Osteocyte (in vitro differentiated cells): ENCODE results near the gene VOPP1. TPM values are rescaled to one million over a fixed set of nuclear protein-coding genes. Genes with fewer than 3 reads are reported as not detected.

Experiments used
- DNase-seq: peaks from one replicate; pipeline ENCODE4 v3.0.0; 2021; ENCODE audit warnings: mixed read lengths; ENCODE audit not compliant: unreplicated experiment; ENCODE audit errors: extremely low spot score
- H3K27ac Mint-ChIP-seq: one replicate; pipeline ENCODE4 v1.8.0; 2021; ENCODE audit warnings: mild to moderate bottlenecking, mixed read lengths; ENCODE audit not compliant: unreplicated experiment
- H3K27me3 Mint-ChIP-seq: one replicate; pipeline ENCODE4 v1.8.0; 2021; ENCODE audit warnings: mixed read lengths; ENCODE audit not compliant: unreplicated experiment
- H3K36me3 Mint-ChIP-seq: one replicate; pipeline ENCODE4 v1.8.0; 2021; ENCODE audit warnings: mixed read lengths; ENCODE audit not compliant: unreplicated experiment
- H3K4me1 Mint-ChIP-seq: one replicate; pipeline ENCODE4 v1.8.0; 2021; ENCODE audit warnings: mixed read lengths; ENCODE audit not compliant: unreplicated experiment
- H3K4me3 Mint-ChIP-seq: one replicate; pipeline ENCODE4 v1.8.0; 2021; ENCODE audit warnings: mild to moderate bottlenecking, moderate library complexity, mixed read lengths; ENCODE audit not compliant: unreplicated experiment
- H3K9me3 Mint-ChIP-seq: one replicate; pipeline ENCODE4 v1.8.0; 2021; ENCODE audit warnings: mixed read lengths; ENCODE audit not compliant: unreplicated experiment
- total RNA-seq: library from RNA; stranded (reverse); gene quantifications from 2 replicates; pipeline ENCODE4 v1.2.1, GENCODE V29; 2021
- TF ChIP-seq, protein P1 (sequence below): fragments of 200-600 bp; sonication (generic); IDR thresholded peaks from 2 replicates; pipeline ENCODE4 v1.5.0; 2021; ENCODE audit warnings: antibody characterized with exemption, mild to moderate bottlenecking, moderate library complexity

VOPP1 gene
- total RNA-seq, 1 donor from 2014 or later = 86.6 TPM

DNA sequence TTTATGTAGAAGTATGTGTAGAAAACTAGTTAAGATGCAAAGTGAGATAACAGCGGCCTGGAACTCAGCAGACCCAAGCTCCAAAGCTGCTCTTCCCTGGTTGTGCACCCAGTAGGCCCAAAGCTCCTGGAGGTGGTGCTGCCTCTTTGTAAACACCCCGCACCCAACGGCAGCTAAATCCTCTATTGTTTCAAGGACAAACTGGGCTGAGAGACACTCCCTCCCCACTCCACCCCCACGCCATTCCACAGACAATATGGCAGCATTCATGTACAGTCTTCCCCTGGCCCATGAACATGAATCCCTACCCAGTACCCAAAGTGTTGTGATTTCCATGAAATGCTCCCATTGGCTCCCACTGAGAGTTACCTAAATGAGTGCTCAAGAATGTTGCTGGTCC is 73.5 kb downstream of the VOPP1 start:
- peaks cover 16% of the 10 kb centered on the region for H3K36me3 Mint-ChIP-seq
- DNase-seq = no peak
- H3K4me1 Mint-ChIP-seq = no peaks in the 10 kb centered on the region
- no peaks in the 10 kb centered on the region for H3K27me3 Mint-ChIP-seq
- no peak overlapping the region for H3K4me3 Mint-ChIP-seq
- H3K9me3 Mint-ChIP-seq = no peaks in the 10 kb centered on the region
- H3K27ac Mint-ChIP-seq = no peak overlapping the region
- TF ChIP-seq, protein P1, sequence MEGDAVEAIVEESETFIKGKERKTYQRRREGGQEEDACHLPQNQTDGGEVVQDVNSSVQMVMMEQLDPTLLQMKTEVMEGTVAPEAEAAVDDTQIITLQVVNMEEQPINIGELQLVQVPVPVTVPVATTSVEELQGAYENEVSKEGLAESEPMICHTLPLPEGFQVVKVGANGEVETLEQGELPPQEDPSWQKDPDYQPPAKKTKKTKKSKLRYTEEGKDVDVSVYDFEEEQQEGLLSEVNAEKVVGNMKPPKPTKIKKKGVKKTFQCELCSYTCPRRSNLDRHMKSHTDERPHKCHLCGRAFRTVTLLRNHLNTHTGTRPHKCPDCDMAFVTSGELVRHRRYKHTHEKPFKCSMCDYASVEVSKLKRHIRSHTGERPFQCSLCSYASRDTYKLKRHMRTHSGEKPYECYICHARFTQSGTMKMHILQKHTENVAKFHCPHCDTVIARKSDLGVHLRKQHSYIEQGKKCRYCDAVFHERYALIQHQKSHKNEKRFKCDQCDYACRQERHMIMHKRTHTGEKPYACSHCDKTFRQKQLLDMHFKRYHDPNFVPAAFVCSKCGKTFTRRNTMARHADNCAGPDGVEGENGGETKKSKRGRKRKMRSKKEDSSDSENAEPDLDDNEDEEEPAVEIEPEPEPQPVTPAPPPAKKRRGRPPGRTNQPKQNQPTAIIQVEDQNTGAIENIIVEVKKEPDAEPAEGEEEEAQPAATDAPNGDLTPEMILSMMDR = no peak

DNA sequence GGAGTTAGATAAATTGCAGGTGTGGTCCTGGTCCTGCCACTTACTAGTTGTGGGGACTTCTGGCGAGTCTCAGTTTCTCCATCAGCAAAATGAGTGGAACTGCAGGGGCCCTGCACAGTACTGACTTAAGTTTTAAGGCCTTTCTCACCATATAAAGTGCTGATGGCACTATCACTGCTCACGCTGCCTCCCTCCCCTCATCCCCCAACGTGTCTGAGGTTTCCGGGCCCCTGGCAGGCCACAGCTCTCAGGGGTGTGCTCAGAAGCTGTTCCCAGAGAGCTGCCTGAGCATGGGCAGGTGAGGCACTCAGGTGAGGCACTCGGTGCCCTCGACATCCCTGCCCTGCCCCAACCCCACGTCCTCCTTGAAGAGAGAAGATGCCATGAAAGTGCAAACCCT is 74.2 kb downstream of the VOPP1 start:
- TF ChIP-seq, protein P1 = no peak
- H3K27me3 Mint-ChIP-seq = no peaks in the 10 kb centered on the region
- H3K4me1 Mint-ChIP-seq = no peaks in the 10 kb centered on the region
- no peak overlapping the region for H3K27ac Mint-ChIP-seq
- no peaks in the 10 kb centered on the region for H3K9me3 Mint-ChIP-seq
- peaks cover 12% of the 10 kb centered on the region for H3K36me3 Mint-ChIP-seq
- DNase-seq = no peak
- H3K4me3 Mint-ChIP-seq = no peak overlapping the region

DNA sequence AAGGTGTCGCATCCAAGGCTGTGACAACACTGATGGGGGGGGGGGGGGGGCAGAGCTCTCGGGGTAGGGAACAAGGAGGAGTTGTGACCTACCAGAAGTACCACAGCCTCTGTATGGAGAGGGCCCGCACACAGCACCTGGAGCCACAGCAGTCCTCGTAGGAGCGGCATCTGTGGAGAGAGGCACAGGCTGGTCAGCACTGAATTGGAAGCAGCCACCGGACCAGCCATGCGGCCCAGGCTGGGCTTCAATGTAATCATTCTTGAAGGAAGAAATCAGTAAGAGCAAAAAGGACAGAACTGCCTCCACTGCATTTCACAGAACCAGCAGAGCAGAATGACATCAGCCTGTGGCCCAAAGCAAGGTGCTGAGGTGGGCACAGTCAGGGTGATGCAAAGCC is 74.8 kb downstream of the VOPP1 start:
- Mint-ChIP-seq H3K9me3 (no peaks in the 10 kb centered on the region), H3K4me3 (no peak overlapping the region), H3K27ac (no peak overlapping the region), H3K4me1 (no peaks in the 10 kb centered on the region), H3K36me3 (peaks cover 13% of the 10 kb centered on the region), H3K27me3 (no peaks in the 10 kb centered on the region)
- no peak for DNase-seq
- TF ChIP-seq, protein P1 = no peak

DNA sequence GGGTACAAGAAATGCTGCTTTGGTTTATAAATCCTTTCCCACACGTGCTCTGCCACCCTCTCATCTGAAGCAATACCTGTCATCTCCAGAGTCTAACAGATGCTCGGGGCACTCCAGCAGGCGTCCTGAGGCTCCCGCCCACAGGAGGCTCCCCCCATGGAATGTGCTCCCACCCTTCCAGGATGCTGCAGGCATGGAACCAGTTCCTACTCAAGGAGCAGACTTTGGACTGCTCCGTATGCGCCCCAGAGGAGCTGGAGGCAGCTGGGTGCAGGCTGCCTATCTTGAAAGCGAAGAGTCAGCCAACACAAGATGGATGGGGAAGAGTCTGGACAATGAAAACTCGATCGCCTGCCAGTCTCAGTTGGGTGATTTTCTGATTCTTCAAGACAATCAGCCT is 75.4 kb downstream of the VOPP1 start:
- no peaks in the 10 kb centered on the region for H3K27me3 Mint-ChIP-seq
- H3K4me3 Mint-ChIP-seq = no peak overlapping the region
- H3K27ac Mint-ChIP-seq = no peak overlapping the region
- no peaks in the 10 kb centered on the region for H3K9me3 Mint-ChIP-seq
- DNase-seq = no peak
- TF ChIP-seq, protein P1 = no peak
- peaks cover 16% of the 10 kb centered on the region for H3K36me3 Mint-ChIP-seq
- H3K4me1 Mint-ChIP-seq = no peaks in the 10 kb centered on the region

DNA sequence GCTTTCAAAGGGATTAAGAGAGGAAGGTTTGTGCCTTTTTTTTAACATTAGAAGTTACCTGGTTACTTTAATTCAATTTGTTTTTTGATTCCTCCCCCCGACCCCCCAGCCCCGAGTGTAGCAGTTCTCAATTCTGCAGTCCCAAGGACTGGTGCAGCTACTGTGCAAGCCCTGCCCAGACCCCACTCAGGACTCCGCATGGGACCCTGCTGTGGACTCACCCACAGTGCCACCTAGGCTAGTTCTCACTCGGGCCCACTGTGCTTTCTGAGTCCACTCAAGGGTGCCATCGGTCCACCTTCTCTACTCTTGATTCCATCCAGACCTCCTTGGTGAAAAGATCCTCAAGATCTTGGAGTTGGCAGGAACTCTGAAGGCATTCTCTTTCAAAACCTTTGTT is 77.4 kb downstream of the VOPP1 start:
- TF ChIP-seq, protein P1 = no peak
- Mint-ChIP-seq H3K4me3 (no peak overlapping the region), H3K27me3 (no peaks in the 10 kb centered on the region), H3K9me3 (no peaks in the 10 kb centered on the region), H3K4me1 (no peaks in the 10 kb centered on the region), H3K36me3 (peaks cover 29% of the 10 kb centered on the region), H3K27ac (no peak overlapping the region)
- DNase-seq = no peak
